Activated T-cell treated with anti-CD3 and anti-CD28 coated beads, Interleukin-2, amount 50 U/mL, for 24 hours (primary cell): ENCODE data around the gene ZG16B.

Experiments used
- DNase-seq: peaks from one replicate; pipeline ENCODE4 v3.0.0-alpha.2; 2020
- H3K27ac Mint-ChIP-seq: 2 replicates; pipeline ENCODE4 v1.8.0; 2020; ENCODE audit warnings: mild to moderate bottlenecking, mixed read lengths
- H3K27me3 Mint-ChIP-seq: 2 replicates; pipeline ENCODE4 v1.8.0; 2020; ENCODE audit warnings: mixed read lengths
- H3K36me3 Mint-ChIP-seq: 2 replicates; pipeline ENCODE4 v1.8.0; 2020; ENCODE audit warnings: low read depth, mixed read lengths
- H3K4me1 Mint-ChIP-seq: 2 replicates; pipeline ENCODE4 v1.8.0; 2020; ENCODE audit warnings: low read depth, mixed read lengths
- H3K4me3 Mint-ChIP-seq: 2 replicates; pipeline ENCODE4 v1.8.0; 2020; ENCODE audit warnings: mild to moderate bottlenecking, moderate library complexity, mixed read lengths
- H3K9me3 Mint-ChIP-seq: 2 replicates; pipeline ENCODE4 v1.8.0; 2020; ENCODE audit warnings: mixed read lengths

Gene ZG16B

DNA sequence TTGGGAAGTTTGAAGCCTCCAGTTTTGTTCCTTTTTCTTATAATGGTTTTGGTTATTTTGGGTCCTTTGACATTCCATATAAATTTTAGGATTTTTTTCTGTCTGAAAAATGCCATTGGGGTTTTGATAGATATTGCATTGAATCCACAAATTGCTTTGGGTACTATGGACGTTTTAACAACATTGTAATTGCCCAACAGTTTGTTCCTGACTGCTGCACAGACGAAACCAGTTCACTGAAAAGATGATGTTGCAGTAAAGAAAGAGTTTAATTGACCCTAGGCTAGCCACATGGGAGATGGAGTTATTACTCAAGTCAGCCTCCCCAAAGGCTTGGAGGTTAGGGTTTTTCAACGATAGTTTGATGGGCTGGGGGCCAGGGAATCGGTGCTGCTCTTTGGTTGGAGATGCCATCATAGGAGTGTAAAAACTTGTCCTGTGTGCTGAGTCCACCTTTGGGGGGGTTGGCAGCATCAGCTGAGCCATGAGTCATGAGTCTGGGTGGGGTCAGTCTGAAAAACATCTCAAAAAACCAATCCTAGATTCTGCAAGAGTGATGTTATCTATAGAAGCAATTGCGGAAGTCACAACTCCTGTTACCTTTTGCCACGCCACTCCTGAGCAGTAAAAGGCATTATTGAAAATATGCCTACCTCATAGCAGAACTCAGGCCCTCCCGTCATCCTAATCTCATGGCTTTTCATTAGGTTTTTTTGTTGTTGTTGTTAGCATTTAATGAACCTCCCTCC lies 34.5 kb upstream of the ZG16B start:
- Mint-ChIP-seq H3K9me3 (no peaks in the 10 kb centered on the region), H3K4me1 (no peaks in the 10 kb centered on the region), H3K27ac (no peak overlapping the region), H3K27me3 (peaks cover 19% of the 10 kb centered on the region), H3K36me3 (no peaks in the 10 kb centered on the region), H3K4me3 (no peak overlapping the region)
- DNase-seq = no peak

DNA sequence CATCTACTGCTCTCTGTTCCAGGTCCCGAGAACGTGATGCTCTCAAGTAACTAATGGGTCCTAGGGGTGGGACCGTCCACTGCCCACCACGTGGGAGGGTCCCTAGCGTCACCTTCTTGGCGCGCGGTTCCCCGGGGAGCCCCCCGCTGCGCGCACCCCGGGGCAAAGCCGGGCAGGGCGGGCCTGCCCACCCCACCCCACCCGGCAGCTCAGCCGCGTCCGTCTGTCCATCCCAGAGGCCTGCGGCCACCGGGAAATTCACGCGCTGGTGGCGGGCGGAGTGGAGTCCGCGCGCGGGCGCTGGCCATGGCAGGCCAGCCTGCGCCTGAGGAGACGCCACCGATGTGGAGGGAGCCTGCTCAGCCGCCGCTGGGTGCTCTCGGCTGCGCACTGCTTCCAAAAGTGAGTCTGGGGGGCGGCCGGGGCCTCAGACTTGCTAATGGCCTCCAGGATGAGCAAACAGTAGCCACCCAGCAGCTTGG lies 31.3 kb upstream of the ZG16B start:
- Mint-ChIP-seq H3K4me3 (no peak overlapping the region), H3K27me3 (peaks cover 5% of the 10 kb centered on the region), H3K4me1 (no peaks in the 10 kb centered on the region), H3K9me3 (peaks cover 3% of the 10 kb centered on the region), H3K36me3 (no peaks in the 10 kb centered on the region), H3K27ac (no peak overlapping the region)
- no peak for DNase-seq

DNA sequence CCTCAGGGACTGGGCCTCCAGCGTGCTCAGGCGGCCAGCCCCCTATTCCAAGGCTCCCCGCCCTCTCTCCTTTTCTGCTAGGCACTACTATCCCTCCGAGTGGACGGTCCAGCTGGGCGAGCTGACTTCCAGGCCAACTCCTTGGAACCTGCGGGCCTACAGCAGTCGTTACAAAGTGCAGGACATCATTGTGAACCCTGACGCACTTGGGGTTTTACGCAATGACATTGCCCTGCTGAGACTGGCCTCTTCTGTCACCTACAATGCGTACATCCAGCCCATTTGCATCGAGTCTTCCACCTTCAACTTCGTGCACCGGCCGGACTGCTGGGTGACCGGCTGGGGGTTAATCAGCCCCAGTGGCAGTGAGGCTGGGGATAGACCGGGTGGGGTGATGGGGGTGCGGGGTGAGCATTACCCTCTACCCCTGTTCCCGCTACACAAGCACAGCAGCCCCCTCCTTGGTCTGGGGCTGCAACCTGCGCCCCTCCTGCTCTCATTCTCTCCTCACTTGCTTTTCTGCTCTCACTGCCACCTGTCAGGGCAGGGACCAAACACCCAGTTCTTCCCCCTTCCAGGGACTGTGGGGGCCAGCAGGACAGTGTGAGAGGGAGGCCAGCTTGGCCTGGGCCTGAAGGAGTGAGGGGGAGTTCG lies 30.8 kb upstream of the ZG16B start:
- peaks cover 9% of the 10 kb centered on the region for H3K9me3 Mint-ChIP-seq
- no peaks in the 10 kb centered on the region for H3K36me3 Mint-ChIP-seq
- H3K27ac Mint-ChIP-seq = no peak overlapping the region
- no peak overlapping the region for H3K4me3 Mint-ChIP-seq
- no peaks in the 10 kb centered on the region for H3K4me1 Mint-ChIP-seq
- H3K27me3 Mint-ChIP-seq = peaks cover 5% of the 10 kb centered on the region
- DNase-seq = no peak

DNA sequence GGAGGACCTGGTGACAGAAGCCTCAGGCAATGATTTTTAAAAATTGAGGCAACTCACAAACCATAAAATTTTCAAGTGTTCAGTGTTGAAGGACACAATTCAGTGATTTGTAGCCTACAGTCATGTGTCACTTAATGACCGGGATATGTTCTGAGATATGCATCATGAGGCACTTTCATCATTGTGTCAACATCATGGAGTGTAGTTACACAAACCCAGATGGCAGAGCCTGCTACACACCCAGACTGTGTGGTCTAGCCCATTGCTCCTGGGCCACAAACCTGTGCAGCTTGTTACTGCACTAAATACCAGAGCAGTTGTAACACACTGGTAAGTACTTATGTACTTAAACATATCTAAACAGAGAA lies 30.3 kb upstream of the ZG16B start:
- no peaks in the 10 kb centered on the region for H3K36me3 Mint-ChIP-seq
- no peak for DNase-seq
- no peak overlapping the region for H3K4me3 Mint-ChIP-seq
- no peak overlapping the region for H3K27ac Mint-ChIP-seq
- no peaks in the 10 kb centered on the region for H3K27me3 Mint-ChIP-seq
- H3K9me3 Mint-ChIP-seq = peaks cover 11% of the 10 kb centered on the region
- no peaks in the 10 kb centered on the region for H3K4me1 Mint-ChIP-seq

DNA sequence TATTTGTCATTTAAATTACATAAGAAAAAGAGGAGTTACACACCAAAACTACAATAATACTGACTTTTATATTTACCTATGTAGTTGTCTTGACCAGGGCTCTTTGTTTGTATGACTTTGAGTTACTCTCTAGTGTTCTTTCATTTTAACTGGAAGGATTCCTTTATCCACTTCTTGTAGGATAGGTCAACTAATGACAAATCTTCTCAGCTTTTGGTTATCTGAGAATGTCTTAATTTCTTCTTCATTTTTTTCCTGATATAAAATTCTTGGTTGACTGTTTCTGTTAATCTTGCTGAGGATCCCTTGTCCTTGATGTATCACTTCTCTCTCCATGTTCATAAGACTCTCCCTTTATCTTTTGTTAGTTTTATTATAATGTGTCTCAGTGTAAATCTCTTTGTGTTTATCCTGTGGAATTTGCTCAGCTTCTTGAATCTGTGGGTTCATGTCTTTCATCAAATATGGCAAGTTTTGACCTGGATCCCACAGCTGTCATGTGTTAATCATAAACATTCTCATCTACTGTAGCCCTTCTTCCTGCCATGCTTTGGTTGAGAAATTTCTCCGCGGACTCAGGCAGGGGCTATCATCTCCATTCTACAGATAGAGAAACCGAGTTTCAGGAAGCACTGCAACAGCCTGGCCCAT lies 26.4 kb upstream of the ZG16B start:
- Mint-ChIP-seq H3K27ac (no peak overlapping the region), H3K4me3 (no peak overlapping the region), H3K4me1 (no peaks in the 10 kb centered on the region), H3K36me3 (no peaks in the 10 kb centered on the region), H3K27me3 (peaks cover 14% of the 10 kb centered on the region), H3K9me3 (peaks cover 11% of the 10 kb centered on the region)
- no peak for DNase-seq

DNA sequence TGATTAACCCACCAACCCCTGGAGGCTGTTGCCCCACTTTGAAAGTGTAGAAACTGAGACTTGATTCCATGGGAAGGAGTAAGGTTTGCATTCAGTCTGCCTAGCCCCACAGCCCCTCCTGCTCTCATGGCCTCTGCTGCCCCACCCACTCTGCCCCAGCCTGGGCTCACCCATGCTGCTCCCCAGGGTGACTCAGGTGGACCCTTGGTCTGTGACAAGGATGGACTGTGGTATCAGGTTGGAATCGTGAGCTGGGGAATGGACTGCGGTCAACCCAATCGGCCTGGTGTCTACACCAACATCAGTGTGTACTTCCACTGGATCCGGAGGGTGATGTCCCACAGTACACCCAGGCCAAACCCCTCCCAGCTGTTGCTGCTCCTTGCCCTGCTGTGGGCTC lies 25.4 kb upstream of the ZG16B start:
- H3K9me3 Mint-ChIP-seq = peaks cover 11% of the 10 kb centered on the region
- H3K4me3 Mint-ChIP-seq = no peak overlapping the region
- H3K27me3 Mint-ChIP-seq = peaks cover 14% of the 10 kb centered on the region
- no peak overlapping the region for H3K27ac Mint-ChIP-seq
- no peaks in the 10 kb centered on the region for H3K4me1 Mint-ChIP-seq
- H3K36me3 Mint-ChIP-seq = no peaks in the 10 kb centered on the region
- DNase-seq = no peak

DNA sequence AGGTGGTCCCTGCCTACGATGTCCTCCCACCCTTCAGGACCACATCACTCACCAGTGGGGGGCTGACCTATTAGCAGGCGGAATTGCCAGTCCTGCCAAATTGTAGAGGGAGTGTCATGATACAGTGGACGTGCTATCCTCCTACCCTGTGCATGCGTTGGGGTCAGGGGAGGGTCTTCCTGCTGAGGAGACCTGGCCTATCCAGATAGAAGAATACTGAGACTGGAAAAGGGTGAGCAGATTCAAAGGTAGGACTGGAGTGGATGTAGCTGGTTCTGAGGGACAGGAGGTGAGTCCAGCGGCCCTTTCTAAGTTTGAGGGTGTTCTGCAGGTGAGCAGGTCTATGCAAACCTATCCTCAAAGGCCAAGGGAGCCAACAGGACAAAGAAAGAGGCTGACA lies 23.8 kb upstream of the ZG16B start:
- H3K9me3 Mint-ChIP-seq = peaks cover 11% of the 10 kb centered on the region
- H3K4me3 Mint-ChIP-seq = no peak overlapping the region
- peaks cover 22% of the 10 kb centered on the region for H3K27me3 Mint-ChIP-seq
- no peak for DNase-seq
- no peaks in the 10 kb centered on the region for H3K4me1 Mint-ChIP-seq
- no peaks in the 10 kb centered on the region for H3K36me3 Mint-ChIP-seq
- no peak overlapping the region for H3K27ac Mint-ChIP-seq

DNA sequence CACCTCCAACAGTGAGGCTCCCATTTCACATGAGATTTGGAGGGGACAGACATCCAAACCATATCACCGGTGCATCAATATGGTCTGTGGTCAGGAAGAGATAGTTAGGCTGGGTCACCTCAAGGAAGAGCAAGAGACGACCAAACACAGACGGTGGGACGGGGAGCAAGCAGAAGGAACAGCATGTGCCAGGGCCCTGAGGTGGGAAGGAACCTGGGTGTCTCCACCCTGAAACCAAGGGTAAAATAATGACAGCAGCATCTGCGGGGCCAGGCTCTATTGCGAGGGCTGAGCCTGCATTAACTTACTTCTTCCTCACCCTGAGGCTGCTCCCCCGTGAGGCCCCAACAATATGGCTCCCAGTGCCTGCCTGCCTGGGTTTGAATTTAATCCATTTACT lies 21.9 kb upstream of the ZG16B start:
- Mint-ChIP-seq H3K4me3 (no peak overlapping the region), H3K9me3 (peaks cover 11% of the 10 kb centered on the region), H3K27me3 (peaks cover 30% of the 10 kb centered on the region), H3K4me1 (no peaks in the 10 kb centered on the region), H3K27ac (no peak overlapping the region), H3K36me3 (no peaks in the 10 kb centered on the region)
- DNase-seq = no peak

DNA sequence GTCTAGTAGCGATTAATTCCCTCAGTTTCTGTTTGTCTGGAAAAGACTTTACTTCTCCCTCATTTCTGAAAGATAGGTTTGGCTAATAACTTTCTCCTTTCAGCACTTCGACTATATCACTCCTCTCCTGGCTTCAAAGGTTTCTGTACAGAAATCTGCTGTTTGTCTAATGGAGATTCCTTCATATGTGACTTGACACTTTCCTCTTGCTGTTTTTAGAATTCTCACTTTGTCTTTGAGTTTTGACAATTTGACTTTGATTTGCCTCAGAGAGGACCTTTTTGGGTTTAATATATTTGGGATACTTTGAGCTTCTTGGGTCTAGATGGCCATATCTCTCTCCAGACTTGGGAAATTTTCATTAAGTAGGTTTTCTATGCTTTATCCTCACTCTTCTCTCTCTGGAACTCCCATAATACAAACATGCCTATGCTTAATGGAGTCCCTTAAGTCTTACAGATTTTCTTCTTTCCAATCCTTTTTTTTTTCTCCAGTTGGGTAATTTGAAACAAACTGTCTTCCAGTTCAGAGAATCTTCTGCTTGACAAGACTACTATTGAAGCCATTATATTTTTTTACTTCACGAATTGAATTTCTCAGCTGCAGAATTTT lies 20.8 kb upstream of the ZG16B start:
- peaks cover 30% of the 10 kb centered on the region for H3K27me3 Mint-ChIP-seq
- H3K4me3 Mint-ChIP-seq = no peak overlapping the region
- no peak overlapping the region for H3K27ac Mint-ChIP-seq
- peaks cover 3% of the 10 kb centered on the region for H3K9me3 Mint-ChIP-seq
- no peak for DNase-seq
- H3K36me3 Mint-ChIP-seq = no peaks in the 10 kb centered on the region
- no peaks in the 10 kb centered on the region for H3K4me1 Mint-ChIP-seq

DNA sequence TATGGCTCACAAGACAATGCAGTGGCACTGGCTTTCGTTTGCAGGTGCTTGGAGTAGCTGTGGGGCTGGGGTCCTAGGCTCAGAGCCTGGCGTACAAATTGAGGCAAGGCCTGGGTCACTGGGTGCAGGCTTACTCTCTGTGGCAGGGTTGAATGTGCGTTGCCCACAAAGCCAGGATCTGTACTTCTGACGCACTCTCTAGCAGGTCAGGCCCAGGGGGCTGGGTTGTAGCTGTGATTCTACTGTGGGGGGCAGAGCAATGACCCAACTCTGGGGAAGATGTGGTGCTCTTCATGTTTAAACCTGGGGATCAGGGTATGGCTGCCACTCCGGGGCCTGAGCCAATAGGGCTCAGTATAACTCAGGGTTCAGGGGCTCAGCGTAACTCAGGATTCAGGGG lies 19.5 kb upstream of the ZG16B start:
- no peak for DNase-seq
- H3K4me1 Mint-ChIP-seq = no peaks in the 10 kb centered on the region
- no peak overlapping the region for H3K27ac Mint-ChIP-seq
- no peaks in the 10 kb centered on the region for H3K36me3 Mint-ChIP-seq
- peaks cover 30% of the 10 kb centered on the region for H3K27me3 Mint-ChIP-seq
- no peaks in the 10 kb centered on the region for H3K9me3 Mint-ChIP-seq
- no peak overlapping the region for H3K4me3 Mint-ChIP-seq

DNA sequence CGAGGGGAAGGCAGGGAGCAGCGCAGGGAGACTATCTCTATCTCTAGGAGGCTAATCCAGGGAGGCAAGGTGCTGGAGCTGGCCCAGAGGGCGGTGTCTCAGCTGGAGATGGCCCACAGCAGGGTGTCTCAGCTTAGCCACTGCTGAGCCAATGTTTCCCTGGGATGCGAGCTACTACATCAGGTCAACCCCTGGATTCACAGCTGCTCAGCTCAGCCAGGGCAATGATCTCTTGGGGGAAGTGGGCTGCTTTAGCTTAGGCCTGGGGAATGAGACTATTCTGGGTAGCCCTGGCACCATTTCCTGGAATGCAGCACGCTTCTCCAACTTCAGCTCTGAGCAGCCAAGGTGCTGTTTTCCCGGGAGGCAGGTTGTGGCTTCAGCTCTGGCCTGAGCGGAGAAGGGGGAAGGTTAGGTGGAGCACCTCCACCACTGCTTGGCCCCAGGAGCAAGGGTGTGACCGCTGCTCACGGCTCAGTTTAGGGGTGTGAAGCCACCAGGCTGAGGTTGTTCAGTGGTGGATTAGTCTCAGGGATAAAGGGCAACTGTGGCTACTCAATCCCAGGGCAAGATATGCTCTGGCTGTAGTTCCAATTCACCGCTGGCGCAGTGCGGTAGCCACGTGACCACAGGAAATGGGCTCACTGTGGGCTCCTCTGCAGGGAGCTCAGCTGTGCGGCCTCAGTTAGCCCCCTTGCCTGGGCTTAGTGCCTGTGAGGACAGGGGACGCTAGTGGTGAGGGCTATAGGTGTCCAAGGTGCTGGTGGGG lies 18.2 kb upstream of the ZG16B start:
- no peaks in the 10 kb centered on the region for H3K4me1 Mint-ChIP-seq
- H3K36me3 Mint-ChIP-seq = no peaks in the 10 kb centered on the region
- H3K9me3 Mint-ChIP-seq = no peaks in the 10 kb centered on the region
- H3K4me3 Mint-ChIP-seq = no peak overlapping the region
- no peak for DNase-seq
- peaks cover 25% of the 10 kb centered on the region for H3K27me3 Mint-ChIP-seq
- no peak overlapping the region for H3K27ac Mint-ChIP-seq

DNA sequence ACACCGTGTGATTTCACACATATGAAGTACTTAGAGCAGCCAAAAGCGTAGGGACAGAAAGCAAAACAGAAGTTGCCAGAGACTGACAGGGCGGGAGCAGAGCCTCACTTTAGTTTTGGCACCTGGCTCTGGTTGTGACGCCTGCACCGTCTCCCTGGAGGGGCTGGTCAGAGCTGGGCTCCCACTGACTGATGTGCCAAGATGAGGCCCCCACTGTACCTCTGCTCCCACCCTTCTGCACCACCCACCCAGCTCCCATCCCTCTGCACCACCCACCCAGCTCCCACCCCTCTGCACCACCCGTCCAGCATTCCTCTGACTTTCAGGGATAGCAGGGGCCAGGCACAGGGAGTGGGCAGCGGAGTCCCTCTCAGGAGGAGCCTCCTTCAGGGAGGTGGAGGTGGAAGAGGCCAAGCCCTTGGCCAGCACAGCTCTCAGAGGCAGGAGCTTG lies 16.3 kb upstream of the ZG16B start:
- no peak for DNase-seq
- Mint-ChIP-seq H3K36me3 (no peaks in the 10 kb centered on the region), H3K27ac (no peak overlapping the region)

DNA sequence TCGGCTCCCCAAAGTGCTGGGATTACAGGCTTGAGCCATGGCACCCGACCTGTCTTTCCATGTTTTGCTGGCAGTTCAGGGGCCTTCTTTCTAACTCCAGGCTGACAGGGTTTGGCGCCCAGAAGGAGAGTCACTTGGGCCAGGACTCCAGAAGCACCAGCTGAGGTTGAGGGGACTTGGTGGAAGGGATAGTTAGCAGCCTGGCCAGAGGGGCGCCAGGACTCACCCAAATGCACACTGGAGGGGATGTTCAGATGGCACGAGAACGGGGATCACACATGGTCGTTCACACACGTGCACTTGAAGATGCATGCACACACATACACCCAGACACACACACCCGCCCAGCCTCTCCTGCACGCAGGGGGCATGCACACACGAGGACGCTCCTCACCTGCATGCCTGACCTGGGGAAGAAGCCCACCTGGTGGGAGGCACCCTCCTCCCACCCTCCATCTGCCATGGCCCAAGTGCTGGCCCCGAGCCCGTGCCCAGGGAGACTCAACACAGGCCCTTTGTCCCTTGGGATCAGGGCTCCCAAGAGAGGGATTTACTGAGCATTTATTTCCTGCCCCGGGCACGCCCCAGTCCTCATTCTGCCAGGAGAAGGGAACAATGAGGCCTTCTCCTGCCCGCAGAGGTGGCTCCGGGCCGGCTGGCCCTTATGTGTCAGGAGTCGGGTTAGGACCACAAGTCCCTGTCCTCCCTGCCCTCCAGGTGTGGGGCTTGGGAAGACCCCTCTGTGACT lies 15.4 kb upstream of the ZG16B start:
- no peak overlapping the region for H3K4me3 Mint-ChIP-seq
- peaks cover 2% of the 10 kb centered on the region for H3K4me1 Mint-ChIP-seq
- DNase-seq = no peak
- peaks cover 16% of the 10 kb centered on the region for H3K27me3 Mint-ChIP-seq
- H3K36me3 Mint-ChIP-seq = no peaks in the 10 kb centered on the region
- no peaks in the 10 kb centered on the region for H3K9me3 Mint-ChIP-seq
- H3K27ac Mint-ChIP-seq = no peak overlapping the region

More for the DNA sequence above, 16.3 kb upstream of the ZG16B start:
- Mint-ChIP-seq H3K9me3 (no peaks in the 10 kb centered on the region), H3K27me3 (peaks cover 16% of the 10 kb centered on the region), H3K4me3 (no peak overlapping the region), H3K4me1 (peaks cover 2% of the 10 kb centered on the region)
